VCaP (cell line): ENCODE results near the gene PTPN1.
"Not testable (repeated sequence)": the region's sequence is repeated elsewhere in the genome, so short reads cannot be mapped to it uniquely, and the experiment has no call there.

Experiments used
- H3K27ac ChIP-seq: fragments of 450-650 bp; 2 replicates; pipeline ENCODE4 v1.5.1; 2017
- CTCF ChIP-seq: fragments of 450-650 bp; conservative IDR thresholded peaks from 2 replicates; pipeline ENCODE4 v1.5.1; 2017; ENCODE audit warnings: mild to moderate bottlenecking, moderate library complexity

Gene PTPN1

GRCh38 chr20:50565383-50565782 lies 55.2 kb downstream of the PTPN1 start:
- H3K27ac ChIP-seq = no peak overlapping the region
- TF ChIP-seq CTCF = no peak

GRCh38 chr20:50565871-50566270 lies 55.7 kb downstream of the PTPN1 start:
- no peak overlapping the region for H3K27ac ChIP-seq
- TF ChIP-seq CTCF = no peak

GRCh38 chr20:50567860-50568548 lies 57.8 kb downstream of the PTPN1 start:
- TF ChIP-seq CTCF = no peak
- no peak overlapping the region for H3K27ac ChIP-seq

GRCh38 chr20:50568549-50568942 lies 58.4 kb downstream of the PTPN1 start:
- H3K27ac ChIP-seq = no peak overlapping the region
- TF ChIP-seq CTCF = no peak

GRCh38 chr20:50569487-50569863 lies 59.3 kb downstream of the PTPN1 start:
- H3K27ac ChIP-seq = not testable (repeated sequence)

GRCh38 chr20:50569864-50570836 lies 60.0 kb downstream of the PTPN1 start:
- peak; percentile 76 for TF ChIP-seq CTCF
- H3K27ac ChIP-seq = no peak overlapping the region

GRCh38 chr20:50571466-50571865 lies 61.3 kb downstream of the PTPN1 start:
- TF ChIP-seq CTCF = no peak
- H3K27ac ChIP-seq = no peak overlapping the region
